CD4-positive, CD25-positive, alpha-beta regulatory T cell (primary cell): ENCODE measurements around the gene CYB5RL. TPM values are rescaled to one million over a fixed set of nuclear protein-coding genes. Genes with fewer than 3 reads are reported as not detected.

Experiments used
- ATAC-seq, 2 donors: fragments of 150-1000 bp; cut with Tn5 transposase; one replicate each; pipeline ENCODE4 v1.10.0; 2021; ENCODE audit warnings: low read depth in 2 of 2, moderate number of reproducible peaks in 2 of 2, moderate library complexity in 1 of 2
- DNase-seq, 3 donors: peaks; one replicate each; pipeline versions ENCODE4 v3.0.0 to v3.0.0-alpha.2; 2012 to 2022; ENCODE audit warnings: mixed read lengths in 1 of 3
- H3K27ac ChIP-seq: one replicate; pipeline ENCODE4 v1.7.0; 2013; ENCODE audit warnings: mild to moderate bottlenecking, low read length; ENCODE audit not compliant: insufficient read depth, poor library complexity, severe bottlenecking
- H3K27me3 ChIP-seq: one replicate; pipeline ENCODE4 v1.7.0; 2013; ENCODE audit warnings: low read length; ENCODE audit not compliant: control insufficient read depth, insufficient read depth
- H3K36me3 ChIP-seq: one replicate; pipeline ENCODE4 v1.7.0; 2013; ENCODE audit warnings: mild to moderate bottlenecking, low read length, moderate library complexity; ENCODE audit not compliant: control insufficient read depth, insufficient read depth
- H3K4me1 ChIP-seq: 2 replicates; pipeline ENCODE4 v1.7.0; 2013; ENCODE audit warnings: mild to moderate bottlenecking, low read length; ENCODE audit not compliant: insufficient read depth, control insufficient read depth, poor library complexity, severe bottlenecking
- H3K4me3 ChIP-seq: one replicate; pipeline ENCODE4 v1.7.0; 2013; ENCODE audit warnings: low read depth, mild to moderate bottlenecking, low read length, moderate library complexity
- H3K9me3 ChIP-seq, 2 experiments: 1 replicate in 1 of 2; 2 replicates in 1 of 2; pipeline ENCODE4 v1.7.0; 2013; ENCODE audit warnings: low read length in 2 of 2, mild to moderate bottlenecking in 1 of 2, moderate library complexity in 1 of 2; ENCODE audit not compliant: control insufficient read depth in 2 of 2
- H3K27ac Mint-ChIP-seq, 3 donors: one replicate each; pipeline ENCODE4 v1.8.0; 2020 to 2022; ENCODE audit warnings: mild to moderate bottlenecking in 3 of 3, mixed read lengths in 3 of 3, moderate library complexity in 2 of 3
- H3K27me3 Mint-ChIP-seq: one replicate; pipeline ENCODE4 v1.8.0; 2022; ENCODE audit warnings: mild to moderate bottlenecking, mixed read lengths
- H3K36me3 Mint-ChIP-seq: one replicate; pipeline ENCODE4 v1.8.0; 2020; ENCODE audit warnings: mixed read lengths
- H3K4me1 Mint-ChIP-seq, 4 donors: one replicate each; pipeline ENCODE4 v1.8.0; 2020 to 2022; ENCODE audit warnings: mixed read lengths in 4 of 4, mild to moderate bottlenecking in 1 of 4
- H3K4me3 Mint-ChIP-seq, 4 donors: one replicate each; pipeline ENCODE4 v1.8.0; 2020 to 2022; ENCODE audit warnings: mild to moderate bottlenecking in 4 of 4, mixed read lengths in 4 of 4, moderate library complexity in 3 of 4
- H3K9me3 Mint-ChIP-seq, 7 donors: one replicate each; pipeline ENCODE4 v1.8.0; 2020 to 2022; ENCODE audit warnings: mixed read lengths in 7 of 7, mild to moderate bottlenecking in 3 of 7, moderate library complexity in 2 of 7
- polyA plus RNA-seq, 4 donors: library from polyadenylated mRNA; unstranded; fragments of 300-500 nt; fragmentation: Illumina TruSeq; gene quantifications; one replicate each; pipeline ENCODE4 v1.2.3, GENCODE V29; 2021
- total RNA-seq: library from RNA; stranded (reverse); gene quantifications from one replicate; pipeline ENCODE4 v1.2.3, GENCODE V29; 2022

The CYB5RL gene
- total and polyA plus RNA-seq, 5 donors from 2014 or later = 1.1 to 4.8 (median 3.2) TPM

DNA sequence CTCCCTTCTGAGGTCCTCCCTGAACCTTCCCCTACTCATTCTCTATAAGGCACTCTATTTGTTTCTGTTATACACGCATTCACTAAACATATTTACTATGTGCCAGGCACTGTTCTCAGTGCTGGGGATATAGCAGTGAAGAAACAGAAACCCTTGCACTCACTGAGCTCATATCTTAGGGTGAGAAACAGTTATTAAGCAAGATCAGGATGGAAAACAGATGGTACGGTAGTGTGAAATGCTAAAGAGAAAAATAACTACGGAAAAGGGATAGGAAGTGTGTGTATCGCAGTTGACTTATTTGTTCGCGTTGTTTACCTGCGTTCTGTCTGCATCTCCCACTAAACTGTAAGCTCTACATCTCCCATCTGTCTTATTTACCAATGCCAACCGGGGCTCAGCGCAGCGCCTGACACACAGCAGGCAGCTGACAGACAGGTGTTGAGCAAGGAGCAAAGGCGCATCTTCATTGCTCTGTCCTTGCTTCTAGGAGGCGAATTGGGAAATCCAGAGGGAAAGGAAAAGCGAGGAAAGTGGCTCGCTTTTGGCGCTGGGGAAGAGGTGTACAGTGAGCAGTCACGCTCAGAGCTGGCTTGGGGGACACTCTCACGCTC lies 572 bp downstream of the CYB5RL start:
- no peaks in the 10 kb centered on the region for H3K27me3 Mint-ChIP-seq
- no peak for ATAC-seq
- DNase-seq = peak in 1 of 3 donors; percentile 3

DNA sequence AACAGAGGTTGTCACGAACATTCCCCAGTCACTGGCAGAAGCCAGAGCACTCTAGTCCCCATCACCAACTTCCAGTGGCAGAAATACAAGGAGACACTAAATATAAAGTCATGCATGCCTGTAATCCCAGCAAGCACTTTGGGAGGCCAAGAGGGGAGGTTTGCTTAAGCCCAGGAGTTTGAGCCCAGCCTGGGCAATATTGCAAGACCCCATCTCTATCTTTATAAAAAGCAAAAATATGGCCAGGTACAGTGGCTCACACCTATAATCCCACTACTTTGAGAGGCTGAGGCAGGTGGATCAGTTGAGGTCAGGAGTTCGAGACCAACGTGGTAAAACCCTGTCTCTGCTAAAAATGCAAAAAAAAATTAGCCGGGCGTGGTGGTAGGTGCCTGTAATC lies 6.4 kb downstream of the CYB5RL start:
- Mint-ChIP-seq H3K36me3 (peaks cover 37% of the 10 kb centered on the region), H3K4me1 (peaks cover 0 to 8% (median 4%) of the 10 kb centered on the region in 4 donors)
- H3K4me1 ChIP-seq = no peaks in the 10 kb centered on the region

More for the DNA sequence above, 572 bp downstream of the CYB5RL start:
- Mint-ChIP-seq H3K27ac (peak overlapping the region; percentile 94 to 95 (median 95)), H3K4me1 (peaks cover 25 to 52% (median 28%) of the 10 kb centered on the region in 4 donors), H3K36me3 (peaks cover 25% of the 10 kb centered on the region), H3K9me3 (no peaks in the 10 kb centered on the region), H3K4me3 (peak overlapping the region; percentile 92 to 97 (median 94))
- peaks cover 15% of the 10 kb centered on the region for H3K36me3 ChIP-seq
- H3K27ac ChIP-seq = peak overlapping the region; percentile 26
- no peaks in the 10 kb centered on the region for H3K27me3 ChIP-seq
- peak overlapping the region; percentile 87 for H3K4me3 ChIP-seq
- peaks cover 21% of the 10 kb centered on the region for H3K4me1 ChIP-seq
- H3K9me3 ChIP-seq = no peaks in the 10 kb centered on the region

DNA sequence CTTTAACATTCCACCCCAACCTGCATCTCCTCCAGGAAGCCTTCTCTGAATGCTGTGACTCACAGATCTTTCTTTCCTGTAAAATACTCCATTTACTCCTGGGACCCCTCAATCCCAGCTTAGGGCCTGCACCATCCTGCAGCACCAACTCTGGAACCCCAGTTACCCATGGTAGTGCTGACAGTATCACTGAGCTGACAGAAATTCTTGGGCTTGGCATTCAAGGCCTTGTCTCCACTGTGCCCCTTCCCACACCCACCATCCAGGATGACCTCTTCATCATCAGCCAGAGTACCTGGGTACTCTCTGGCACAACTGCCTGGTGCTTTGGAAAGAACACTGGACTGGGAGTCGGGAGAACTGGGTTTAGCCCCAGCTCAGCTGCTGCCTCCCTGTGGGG lies 8.3 kb downstream of the CYB5RL start:
- Histone ChIP-seq H3K4me1 (no peaks in the 10 kb centered on the region), H3K27me3 (no peaks in the 10 kb centered on the region), H3K9me3 (no peaks in the 10 kb centered on the region), H3K4me3 (no peak overlapping the region), H3K36me3 (peaks cover 26% of the 10 kb centered on the region), H3K27ac (no peak overlapping the region)
- Mint-ChIP-seq H3K36me3 (peaks cover 48% of the 10 kb centered on the region), H3K27ac (no peak overlapping the region), H3K9me3 (peaks cover 0 to 1% (median 0%) of the 10 kb centered on the region in 7 donors), H3K27me3 (no peaks in the 10 kb centered on the region), H3K4me3 (no peak overlapping the region), H3K4me1 (peaks cover 0 to 8% (median 2%) of the 10 kb centered on the region in 4 donors)
- ATAC-seq (no peak), DNase-seq (no peak)

More for the DNA sequence above, 6.4 kb downstream of the CYB5RL start:
- Histone ChIP-seq H3K27me3 (no peaks in the 10 kb centered on the region), H3K4me3 (no peak overlapping the region), H3K27ac (no peak overlapping the region), H3K9me3 (no peaks in the 10 kb centered on the region), H3K36me3 (peaks cover 17% of the 10 kb centered on the region)
- no peak for ATAC-seq
- DNase-seq = no peak
- H3K9me3 Mint-ChIP-seq = no peaks in the 10 kb centered on the region
- H3K27ac Mint-ChIP-seq = peak overlapping the region in 1 of 3 donors; percentile 34
- H3K4me3 Mint-ChIP-seq = no peak overlapping the region
- no peaks in the 10 kb centered on the region for H3K27me3 Mint-ChIP-seq

DNA sequence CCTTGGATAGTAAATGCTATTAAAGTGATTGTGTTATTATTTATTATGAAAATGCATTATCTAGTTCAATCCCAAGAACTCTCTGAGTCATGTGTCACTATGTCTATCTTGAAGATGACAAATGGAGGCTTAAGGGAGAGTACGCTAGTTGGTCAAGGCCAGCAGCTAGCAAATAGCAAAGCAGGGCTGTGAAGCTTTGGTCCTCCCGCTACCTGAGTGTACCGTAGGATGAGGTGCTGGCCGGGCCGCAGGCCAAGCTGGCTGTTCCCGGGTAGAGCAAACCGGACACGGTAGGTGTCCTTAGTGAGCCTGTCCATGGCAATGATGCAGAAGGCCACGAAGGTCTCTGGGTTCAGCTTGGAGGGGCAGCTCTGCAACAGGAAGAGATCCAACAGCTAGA lies 9.3 kb downstream of the CYB5RL start:
- no peaks in the 10 kb centered on the region for H3K27me3 Mint-ChIP-seq
- Histone ChIP-seq H3K27ac (no peak overlapping the region), H3K36me3 (peaks cover 23% of the 10 kb centered on the region), H3K4me3 (no peak overlapping the region), H3K9me3 (no peaks in the 10 kb centered on the region), H3K27me3 (no peaks in the 10 kb centered on the region), H3K4me1 (no peaks in the 10 kb centered on the region)
- H3K27ac Mint-ChIP-seq = no peak overlapping the region
- H3K36me3 Mint-ChIP-seq = peaks cover 51% of the 10 kb centered on the region
- DNase-seq = no peak
- H3K9me3 Mint-ChIP-seq = peaks cover 0 to 2% (median 0%) of the 10 kb centered on the region in 7 donors
- peaks cover 0 to 8% (median 2%) of the 10 kb centered on the region in 4 donors for H3K4me1 Mint-ChIP-seq
- no peak for ATAC-seq
- no peak overlapping the region for H3K4me3 Mint-ChIP-seq

DNA sequence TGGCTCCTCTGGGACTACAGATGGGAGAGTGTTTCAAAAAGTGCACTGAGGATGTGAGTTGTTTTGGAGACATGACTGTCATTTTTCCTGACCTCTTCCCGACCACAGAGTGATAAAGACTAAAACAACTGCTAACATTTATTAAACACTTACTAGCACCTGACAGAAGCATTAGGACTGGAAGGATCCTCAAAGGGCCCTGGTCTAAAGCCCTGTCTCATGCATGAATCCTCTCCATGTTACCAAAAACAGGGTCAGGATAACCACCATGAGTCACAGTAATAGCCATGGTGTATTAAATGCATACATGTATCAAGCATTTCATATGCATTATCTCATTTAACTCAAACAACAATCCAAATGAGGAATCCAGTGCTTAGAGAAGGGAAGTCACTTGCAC lies 11.5 kb downstream of the CYB5RL start:
- H3K36me3 ChIP-seq = peaks cover 12% of the 10 kb centered on the region
- Mint-ChIP-seq H3K36me3 (peaks cover 54% of the 10 kb centered on the region), H3K4me3 (no peak overlapping the region), H3K27ac (no peak overlapping the region), H3K9me3 (peaks cover 0 to 2% (median 0%) of the 10 kb centered on the region in 7 donors), H3K27me3 (no peaks in the 10 kb centered on the region), H3K4me1 (peaks cover 0 to 7% (median 2%) of the 10 kb centered on the region in 4 donors)
- H3K27ac ChIP-seq = no peak overlapping the region
- H3K4me3 ChIP-seq = no peak overlapping the region
- H3K27me3 ChIP-seq = no peaks in the 10 kb centered on the region
- no peaks in the 10 kb centered on the region for H3K4me1 ChIP-seq
- ATAC-seq (no peak), DNase-seq (no peak)
- no peaks in the 10 kb centered on the region for H3K9me3 ChIP-seq

DNA sequence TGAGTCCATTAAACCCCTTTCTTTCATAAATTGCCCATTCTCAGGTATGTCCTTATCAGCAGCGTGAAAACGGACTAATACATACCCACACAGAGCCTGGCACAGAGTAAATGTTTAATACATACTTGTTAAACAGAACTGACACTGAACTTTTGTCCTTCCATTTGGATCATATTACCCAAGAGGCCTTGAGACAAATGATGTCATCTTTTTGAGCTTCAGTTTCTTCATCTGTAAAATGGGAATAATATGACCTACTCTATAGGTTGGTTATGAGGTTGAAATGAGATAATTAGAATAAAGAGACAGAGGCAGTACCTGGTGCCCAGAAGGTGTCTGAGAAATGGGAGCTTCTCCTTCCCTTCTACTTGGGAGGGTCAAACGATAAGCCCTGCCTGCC lies 13.8 kb downstream of the CYB5RL start:
- ATAC-seq = no peak
- peak overlapping the region in 1 of 3 donors; percentile 18 for H3K27ac Mint-ChIP-seq
- no peak overlapping the region for H3K27ac ChIP-seq
- H3K36me3 Mint-ChIP-seq = peaks cover 55% of the 10 kb centered on the region
- no peaks in the 10 kb centered on the region for H3K27me3 ChIP-seq
- no peaks in the 10 kb centered on the region for H3K4me1 ChIP-seq
- no peaks in the 10 kb centered on the region for H3K27me3 Mint-ChIP-seq
- peaks cover 9% of the 10 kb centered on the region for H3K36me3 ChIP-seq
- no peak for DNase-seq
- peaks cover 0 to 2% (median 0%) of the 10 kb centered on the region in 7 donors for H3K9me3 Mint-ChIP-seq
- H3K4me3 Mint-ChIP-seq = no peak overlapping the region
- no peaks in the 10 kb centered on the region for H3K9me3 ChIP-seq
- H3K4me3 ChIP-seq = no peak overlapping the region
- peaks cover 0 to 3% (median 0%) of the 10 kb centered on the region in 4 donors for H3K4me1 Mint-ChIP-seq

DNA sequence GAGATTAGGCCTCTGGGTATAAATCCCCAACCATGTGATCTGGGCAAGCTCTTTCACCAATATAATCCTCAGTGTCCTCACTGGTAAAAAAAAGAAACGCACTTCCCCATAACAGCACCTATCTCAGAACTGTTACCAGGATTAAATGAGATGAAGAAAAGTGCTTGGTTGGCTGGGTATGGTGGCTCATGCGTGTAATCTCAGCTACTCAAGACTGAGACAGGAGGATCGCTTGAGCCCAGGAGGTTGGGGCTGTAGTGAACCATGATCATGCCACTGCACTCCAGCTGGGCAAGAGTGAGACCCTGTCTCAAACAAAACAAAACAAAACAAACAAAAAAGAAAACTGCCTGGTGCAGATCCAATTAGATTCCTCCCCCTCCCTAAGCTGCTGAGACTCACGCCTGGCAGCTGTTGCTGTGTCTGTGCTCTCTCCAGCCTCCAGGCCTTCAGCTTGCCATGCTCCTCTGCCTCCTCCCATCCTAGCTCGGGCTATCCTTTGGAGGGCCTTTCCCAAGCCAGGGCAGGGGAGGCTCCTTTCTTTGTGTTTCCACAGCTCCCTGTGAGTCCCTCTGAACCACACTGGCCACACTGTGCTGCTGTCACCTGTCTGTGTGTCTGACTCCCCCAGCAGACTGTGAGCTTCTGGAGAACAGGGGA lies 19.0 kb downstream of the CYB5RL start:
- no peak overlapping the region for H3K4me3 Mint-ChIP-seq
- no peaks in the 10 kb centered on the region for H3K9me3 ChIP-seq
- H3K4me1 Mint-ChIP-seq = no peaks in the 10 kb centered on the region
- no peak overlapping the region for H3K4me3 ChIP-seq
- no peaks in the 10 kb centered on the region for H3K36me3 ChIP-seq
- H3K36me3 Mint-ChIP-seq = peaks cover 40% of the 10 kb centered on the region
- no peaks in the 10 kb centered on the region for H3K27me3 Mint-ChIP-seq
- H3K27me3 ChIP-seq = no peaks in the 10 kb centered on the region
- no peak overlapping the region for H3K27ac Mint-ChIP-seq
- H3K27ac ChIP-seq = no peak overlapping the region
- no peaks in the 10 kb centered on the region for H3K9me3 Mint-ChIP-seq
- H3K4me1 ChIP-seq = no peaks in the 10 kb centered on the region
- DNase-seq (no peak), ATAC-seq (no peak)
